ENCODE measurements around the gene SLC16A11.
A peak's percentile ranks its signal among the peaks of the same experiment; 100 is the strongest.
"Not testable (repeated sequence)": the region's sequence is repeated elsewhere in the genome, so short reads cannot be mapped to it uniquely, and the experiment has no call there.

SLC16A11 gene

GRCh38 chr17:7058831-7059447, 15.0 kb upstream of the SLC16A11 start:
- no peak for DNase-seq (ENCODE audit: low read depth)

GRCh38 chr17:7056386-7056785, 12.5 kb upstream of the SLC16A11 start:
- DNase-seq (ENCODE audit: low read depth) = no peak

DNA sequence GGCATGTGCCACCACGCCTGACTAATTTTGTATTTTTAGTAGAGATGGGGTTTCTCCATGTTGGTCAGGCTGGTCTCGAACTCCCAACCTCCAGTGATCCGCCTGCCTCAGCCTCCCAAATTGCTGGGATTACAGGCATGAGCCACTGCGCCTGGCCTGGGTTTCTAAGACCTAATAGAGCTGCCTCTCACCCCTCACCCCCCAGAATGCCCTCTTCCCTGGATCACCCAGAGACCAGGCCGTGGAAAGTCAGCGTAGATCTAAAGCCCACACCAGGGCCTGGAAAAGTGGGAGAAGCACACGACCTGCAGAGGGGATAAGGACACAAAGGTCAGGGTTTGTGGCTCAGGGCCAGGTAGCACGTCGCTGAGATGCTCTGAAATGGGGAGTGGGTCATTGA, 6.7 kb upstream of the SLC16A11 start:
- DNase-seq (ENCODE audit: low read depth) = not testable (repeated sequence)

GRCh38 chr17:7048968-7049367, 5.1 kb upstream of the SLC16A11 start:
- no peak for DNase-seq (ENCODE audit: low read depth)

DNA sequence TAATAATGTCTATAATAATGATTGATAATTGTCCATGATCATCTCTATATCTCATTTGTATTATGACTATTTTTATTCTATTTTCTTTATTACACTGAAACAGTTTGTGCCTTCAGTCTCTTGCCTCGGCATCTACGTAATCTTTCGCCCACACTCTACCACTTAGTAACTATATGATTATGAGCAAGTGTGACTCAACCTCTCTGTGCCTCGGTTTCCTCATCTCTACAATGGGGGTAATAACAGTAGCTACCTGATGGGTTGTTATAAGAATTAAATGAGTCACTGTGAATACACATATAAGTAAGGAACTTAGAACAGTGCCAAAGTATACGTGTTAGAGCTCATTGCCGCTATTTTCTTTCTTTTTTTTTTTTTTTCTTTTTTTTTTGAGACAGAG, 3.7 kb upstream of the SLC16A11 start:
- no peak for DNase-seq (ENCODE audit: low read depth)

- DNase-seq (ENCODE audit: low read depth) = not testable (repeated sequence)
These were observed 3.0 kb upstream of the SLC16A11 start for GRCh38 chr17:7046725-7047397.

GRCh38 chr17:7046127-7046724, 2.3 kb upstream of the SLC16A11 start:
- no peak for DNase-seq (ENCODE audit: low read depth)

- DNase-seq (ENCODE audit: low read depth) = peak; percentile 75
These were observed 1.7 kb upstream of the SLC16A11 start for GRCh38 chr17:7045492-7046126.

GRCh38 chr17:7043182-7043496, 753 bp downstream of the SLC16A11 start:
- DNase-seq (ENCODE audit: low read depth) = no peak

GRCh38 chr17:7042501-7043181, 1.3 kb downstream of the SLC16A11 start:
- DNase-seq (ENCODE audit: low read depth) = no peak

- DNase-seq (ENCODE audit: low read depth) = no peak
These were observed 2.0 kb downstream of the SLC16A11 start for GRCh38 chr17:7041607-7042500.

DNA sequence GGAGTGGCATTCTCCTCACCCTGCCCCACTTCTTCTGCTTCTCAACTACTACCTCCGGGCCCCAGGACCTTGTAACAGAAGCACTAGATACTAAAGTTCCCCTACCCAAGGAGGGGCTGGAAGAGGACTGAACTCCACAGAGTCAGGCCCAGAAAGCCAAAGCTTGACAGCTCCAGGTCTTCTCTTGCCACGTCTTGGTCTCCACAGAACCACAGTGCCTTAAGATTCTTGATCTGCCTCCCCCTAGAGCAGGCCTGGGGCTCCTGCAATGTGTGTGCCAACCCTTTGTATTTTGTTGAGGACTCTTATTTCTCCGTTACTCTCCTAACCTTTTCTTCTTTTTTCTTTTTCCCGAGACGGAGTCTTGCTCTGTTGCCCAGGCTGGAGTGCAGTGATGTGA, 4.1 kb downstream of the SLC16A11 start:
- no peak for DNase-seq (ENCODE audit: low read depth)

GRCh38 chr17:7038025-7038862, 5.6 kb downstream of the SLC16A11 start:
- no peak for DNase-seq (ENCODE audit: low read depth)

DNA sequence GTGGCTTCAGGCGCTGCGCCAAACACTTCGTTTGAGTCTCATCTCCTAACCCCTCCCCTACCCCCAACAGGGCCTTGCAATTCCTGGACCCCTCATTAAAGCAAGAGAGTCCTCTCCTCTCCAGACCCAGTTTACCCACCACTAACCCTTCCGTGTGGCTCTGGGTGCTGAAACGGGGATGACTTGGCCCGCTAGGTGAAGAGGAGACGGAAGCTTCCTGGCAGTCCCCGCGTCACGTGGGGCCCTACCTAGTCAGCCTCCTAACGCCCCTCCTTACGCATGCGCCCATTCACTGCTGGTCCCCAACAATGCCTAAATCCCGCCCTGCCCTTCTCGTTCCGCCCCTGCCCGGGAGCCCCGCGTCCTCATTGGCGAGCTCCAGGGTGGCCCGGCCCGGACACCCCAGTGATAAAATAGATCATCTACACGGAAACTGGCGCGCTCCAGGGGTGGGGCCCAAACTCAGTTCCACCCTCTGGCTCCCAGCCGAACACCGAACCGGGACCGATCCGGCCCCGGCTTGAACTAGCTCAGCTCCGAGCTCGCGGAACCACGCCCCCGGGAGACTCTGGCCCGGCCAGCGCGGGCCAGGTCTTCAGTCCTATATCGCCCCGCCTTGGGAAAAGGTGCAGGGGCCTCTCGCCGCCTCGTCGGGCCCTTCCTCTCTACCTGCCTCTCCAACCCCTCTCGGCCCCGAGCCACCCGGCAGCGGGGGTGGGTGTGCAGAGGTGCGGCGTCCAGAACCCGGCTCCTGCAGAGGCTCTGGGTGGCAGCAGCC, 8.1 kb downstream of the SLC16A11 start, which contains the start of gene SLC16A13:
TSS of gene SLC16A13 (plus strand) at position 425 of the 778 bp plus-strand sequence. CDS start 368 bp downstream, outside the sequence.
- DNase-seq (ENCODE audit: low read depth) = peak; percentile 93

DNA sequence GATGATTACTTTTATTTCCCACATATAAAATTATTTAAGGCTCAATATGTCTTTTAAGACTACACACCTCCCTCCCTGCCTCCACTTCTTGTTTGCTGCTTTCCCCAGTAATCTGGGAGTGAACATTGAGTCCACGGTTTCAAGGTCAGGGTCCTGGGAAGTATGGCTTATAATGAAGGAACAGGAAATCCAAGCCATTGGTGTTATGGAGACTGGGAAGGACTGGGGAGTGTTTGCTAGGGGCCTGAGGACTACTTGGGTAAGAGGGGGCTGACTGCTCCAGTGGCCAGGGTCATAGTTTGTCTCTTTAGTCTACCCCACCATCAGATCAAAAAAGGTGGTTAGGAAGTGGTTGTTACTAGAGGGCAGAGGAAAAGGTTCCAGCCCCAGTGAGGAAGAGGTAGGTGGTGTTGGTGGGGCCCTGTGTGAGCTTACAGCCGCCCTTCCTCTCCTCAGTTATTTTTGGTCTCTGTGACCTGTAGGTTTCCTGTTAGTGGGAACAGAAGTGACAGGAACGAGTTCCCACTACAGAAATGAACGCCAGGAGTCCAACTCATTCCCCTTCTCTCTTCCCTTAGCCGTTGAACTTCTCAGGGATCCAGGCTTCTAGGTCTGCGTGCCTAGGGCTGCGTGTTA, 8.8 kb downstream of the SLC16A11 start:
- DNase-seq (ENCODE audit: low read depth) = no peak

- DNase-seq (ENCODE audit: low read depth) = no peak
These were observed 14.2 kb downstream of the SLC16A11 start for GRCh38 chr17:7029659-7030058.

DNA sequence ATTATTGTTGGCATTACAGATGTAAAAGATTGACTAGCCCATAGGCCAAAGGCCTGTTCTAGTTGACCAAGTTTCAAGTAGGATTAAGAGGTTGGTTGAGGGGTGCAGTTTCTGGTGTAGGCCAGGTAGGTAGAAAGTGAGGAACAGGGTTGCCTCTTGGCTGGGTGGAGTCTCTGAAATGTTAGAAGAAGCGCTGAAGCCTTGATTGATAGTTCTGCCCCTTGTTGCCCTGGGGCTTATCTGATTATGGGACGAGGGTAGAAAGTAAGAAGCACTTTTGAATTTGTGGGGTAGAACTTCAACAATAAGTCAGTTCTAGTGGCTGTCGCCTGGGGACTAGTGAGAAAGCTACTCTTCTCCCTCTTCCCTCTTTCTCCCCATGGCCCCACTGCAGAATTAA, 14.8 kb downstream of the SLC16A11 start:
- no peak for DNase-seq (ENCODE audit: low read depth)

DNA sequence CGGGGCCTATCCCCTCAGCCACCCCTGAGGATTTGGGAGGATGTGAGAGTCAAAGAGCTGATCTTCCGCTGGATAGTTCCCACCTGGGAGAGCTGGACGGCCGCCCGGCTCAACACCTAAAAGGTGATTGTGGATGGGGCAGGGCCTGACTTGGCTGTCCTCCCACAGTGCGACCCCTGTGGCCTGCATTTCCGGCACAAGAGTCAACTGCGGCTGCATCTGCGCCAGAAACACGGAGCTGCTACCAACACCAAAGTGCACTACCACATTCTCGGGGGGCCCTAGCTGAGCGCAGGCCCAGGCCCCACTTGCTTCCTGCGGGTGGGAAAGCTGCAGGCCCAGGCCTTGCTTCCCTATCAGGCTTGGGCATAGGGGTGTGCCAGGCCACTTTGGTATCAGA, 16.6 kb downstream of the SLC16A11 start:
- no peak for DNase-seq (ENCODE audit: low read depth)

DNA sequence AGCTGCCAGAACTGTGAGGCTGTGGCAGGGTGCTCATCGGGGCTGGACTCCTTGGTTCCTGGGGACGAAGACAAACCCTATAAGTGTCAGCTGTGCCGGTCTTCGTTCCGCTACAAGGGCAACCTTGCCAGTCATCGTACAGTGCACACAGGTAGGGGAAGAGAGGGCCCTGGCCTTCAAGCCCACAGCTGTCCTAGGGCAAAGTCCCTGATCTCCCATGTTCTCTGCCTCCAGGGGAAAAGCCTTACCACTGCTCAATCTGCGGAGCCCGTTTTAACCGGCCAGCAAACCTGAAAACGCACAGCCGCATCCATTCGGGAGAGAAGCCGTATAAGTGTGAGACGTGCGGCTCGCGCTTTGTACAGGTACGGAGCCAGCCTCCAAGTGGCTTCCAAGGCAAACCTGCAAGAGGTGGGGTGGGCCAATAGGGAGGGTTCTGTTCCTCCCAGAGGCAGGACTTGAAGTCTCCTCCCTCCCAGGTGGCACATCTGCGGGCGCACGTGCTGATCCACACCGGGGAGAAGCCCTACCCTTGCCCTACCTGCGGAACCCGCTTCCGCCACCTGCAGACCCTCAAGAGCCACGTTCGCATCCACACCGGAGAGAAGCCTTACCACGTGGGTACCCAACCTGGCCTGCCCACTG, 17.3 kb downstream of the SLC16A11 start:
- DNase-seq (ENCODE audit: low read depth) = no peak

Data from fibroblast of the conjunctiva (primary cell).